GM18861 (cell line): Measurements from ENCODE around the gene SDC1.

Source experiments
- ATAC-seq: cut with Tn5 transposase; IDR thresholded peaks from one replicate; pipeline ENCODE4 v1.9.1; 2021; ENCODE audit not compliant: unreplicated experiment

SDC1 gene

DNA sequence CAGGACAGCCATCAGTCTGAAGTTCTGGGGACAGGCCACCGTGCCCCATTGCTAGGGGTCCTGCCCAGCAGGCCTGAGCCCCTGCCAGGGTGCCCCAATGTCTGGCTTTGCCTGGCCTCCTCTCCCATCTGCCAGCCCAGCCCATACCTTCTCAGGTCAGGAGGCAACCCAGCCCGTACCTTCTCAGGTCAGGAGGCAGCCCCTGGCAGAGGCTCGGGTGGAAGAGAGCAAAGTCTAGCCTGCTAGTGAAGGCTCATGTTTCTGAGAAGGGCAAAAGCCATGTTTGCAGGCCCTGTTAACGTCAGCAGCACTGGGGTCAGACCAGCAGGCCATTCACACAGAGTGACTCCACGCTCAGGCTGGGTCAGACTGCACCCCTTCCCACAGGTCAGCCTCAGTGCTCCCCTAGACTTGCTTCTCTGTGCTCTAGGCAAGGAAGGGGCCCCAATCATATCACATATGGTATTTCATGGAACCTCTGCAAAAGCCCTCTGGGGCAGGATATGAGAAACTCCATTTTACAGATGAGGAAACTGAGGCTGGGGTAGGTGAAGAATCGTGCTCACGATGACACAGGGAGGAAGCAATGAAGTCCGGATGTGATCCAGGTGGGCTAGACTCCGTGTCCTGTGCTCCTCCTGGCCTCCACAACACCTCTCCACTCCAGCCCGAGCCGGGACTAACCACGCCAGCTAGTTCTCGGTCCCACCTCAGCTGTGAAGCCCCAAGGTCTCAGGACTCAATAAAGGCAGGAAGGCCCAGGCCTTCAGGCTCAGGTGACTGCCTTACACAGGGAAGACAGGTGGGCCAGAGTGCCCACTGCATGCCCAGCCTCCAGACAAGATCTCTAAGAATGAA is 9.5 kb downstream of the SDC1 start:
- no peak for ATAC-seq

DNA sequence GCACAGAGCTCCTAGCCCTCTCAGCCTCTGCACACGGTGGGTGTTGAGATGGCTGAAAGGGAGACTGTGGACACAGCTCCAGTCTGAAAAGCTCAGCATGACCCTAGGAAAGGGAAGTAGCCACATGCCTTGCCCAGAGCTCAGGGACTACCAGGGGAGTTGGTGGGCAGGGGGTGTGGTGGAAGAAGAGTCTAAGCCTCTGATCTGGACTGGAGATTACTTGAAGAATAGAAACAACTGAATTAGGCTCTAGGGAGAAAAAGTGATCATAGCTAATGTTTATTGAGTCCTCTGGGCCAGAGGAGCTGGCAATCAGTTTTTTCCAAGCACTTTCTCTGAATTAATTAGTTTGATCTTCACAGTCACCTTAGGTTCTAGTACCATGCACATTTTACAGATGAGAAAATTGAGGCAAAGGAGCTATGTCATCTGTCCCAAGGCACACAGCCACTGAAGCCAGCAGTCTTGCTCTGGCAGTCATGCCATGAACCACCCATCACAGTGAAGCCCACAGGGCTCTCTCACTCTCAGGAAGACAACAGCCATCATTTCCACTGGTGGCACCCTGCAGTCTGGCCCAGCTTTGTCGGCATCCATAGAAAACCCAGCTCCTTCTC is 10.3 kb downstream of the SDC1 start:
- no peak for ATAC-seq

DNA sequence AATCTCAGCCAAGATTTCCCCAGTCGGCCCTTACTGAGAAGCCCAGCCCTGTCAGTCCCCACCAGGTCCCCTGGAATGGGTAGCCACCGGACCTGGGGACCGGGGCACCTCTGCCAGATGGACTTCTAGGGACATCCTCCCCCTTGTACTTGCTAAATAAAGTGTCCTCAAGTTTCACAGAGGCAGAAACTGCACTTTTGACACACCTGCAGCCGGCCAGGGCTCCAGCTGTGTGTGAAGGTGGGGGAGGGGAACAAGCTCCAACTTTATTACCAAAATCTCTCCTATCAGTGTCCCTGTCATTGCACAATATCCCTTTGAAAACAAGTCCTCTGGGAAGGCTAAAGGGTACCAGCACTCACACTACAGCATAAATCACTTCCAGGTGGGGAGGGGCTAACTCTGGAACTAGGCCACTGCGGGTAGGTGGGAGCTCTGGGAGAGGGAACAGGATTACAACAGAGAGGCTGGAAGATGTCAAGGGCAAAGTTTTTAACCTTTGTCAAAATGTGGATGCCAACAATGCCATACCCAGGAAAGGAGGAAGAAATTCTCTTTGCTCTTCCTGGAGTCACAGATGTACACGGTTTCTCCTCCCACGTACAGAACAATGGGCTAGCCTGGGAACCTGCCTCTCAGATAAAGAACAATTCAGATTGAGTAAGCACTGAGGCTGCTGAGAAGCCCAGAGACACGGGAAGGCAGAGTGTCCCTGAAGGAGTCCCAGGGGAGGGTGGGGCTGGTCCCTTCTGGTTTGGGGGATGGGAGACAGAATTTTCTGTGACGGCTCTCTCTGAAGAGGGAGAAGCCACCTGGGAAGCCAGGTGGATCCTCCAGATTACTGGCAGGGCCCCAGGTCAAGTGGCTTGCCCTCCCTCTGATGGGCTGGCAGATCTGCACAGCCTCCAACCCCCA is 11.0 kb downstream of the SDC1 start:
- ATAC-seq: no peak

DNA sequence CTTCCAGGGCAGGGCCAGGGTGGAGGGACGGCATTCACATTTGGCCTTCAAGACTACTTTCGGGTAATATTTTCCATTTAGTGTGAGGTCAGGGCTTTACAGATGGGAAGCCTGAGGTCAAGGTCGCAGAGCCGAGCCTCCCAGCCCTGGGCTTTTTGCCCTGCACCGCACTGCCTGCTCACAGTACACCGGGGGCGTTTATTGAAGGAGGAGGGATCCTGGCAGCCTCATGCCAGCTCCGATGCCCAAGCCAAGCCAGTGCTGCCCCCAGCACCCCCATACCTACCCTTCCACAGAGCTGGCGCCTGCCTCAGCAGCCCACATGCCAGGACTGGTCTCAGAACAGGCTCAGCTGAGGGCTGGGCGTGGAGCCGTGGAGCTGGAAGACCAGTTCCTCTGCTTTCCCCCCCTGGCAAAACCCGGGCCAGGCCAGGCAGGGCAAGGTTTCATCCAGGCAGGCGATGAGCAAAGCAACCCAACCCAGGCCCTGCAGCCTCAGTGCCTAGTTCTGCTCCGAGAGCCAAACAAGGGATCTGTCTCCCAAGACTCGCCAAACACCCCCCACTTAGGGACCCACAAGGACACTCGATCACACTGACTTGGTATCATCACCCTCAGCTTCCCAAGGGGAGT is 11.9 kb downstream of the SDC1 start:
- no peak for ATAC-seq

DNA sequence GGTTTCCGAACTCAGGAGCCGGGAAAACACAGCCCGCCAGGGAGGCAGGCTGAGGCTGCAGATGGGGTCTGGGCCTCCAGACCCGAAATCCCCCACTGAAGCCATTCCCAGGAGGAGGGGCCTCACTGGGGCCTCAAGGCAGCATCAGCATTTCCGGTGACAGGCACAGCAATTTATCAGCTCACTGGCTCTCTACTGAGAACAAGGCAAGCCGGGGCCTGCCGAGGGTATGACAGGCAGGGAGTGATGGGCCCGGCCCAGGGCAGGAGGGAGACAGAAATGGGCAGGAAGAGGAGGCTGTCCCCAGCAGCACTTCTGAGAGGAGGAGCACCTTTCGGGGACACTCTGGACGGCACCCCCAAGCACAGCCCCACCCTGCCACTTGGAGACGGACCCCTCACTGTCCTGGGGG is 12.5 kb downstream of the SDC1 start:
- ATAC-seq: peak; percentile 79

DNA sequence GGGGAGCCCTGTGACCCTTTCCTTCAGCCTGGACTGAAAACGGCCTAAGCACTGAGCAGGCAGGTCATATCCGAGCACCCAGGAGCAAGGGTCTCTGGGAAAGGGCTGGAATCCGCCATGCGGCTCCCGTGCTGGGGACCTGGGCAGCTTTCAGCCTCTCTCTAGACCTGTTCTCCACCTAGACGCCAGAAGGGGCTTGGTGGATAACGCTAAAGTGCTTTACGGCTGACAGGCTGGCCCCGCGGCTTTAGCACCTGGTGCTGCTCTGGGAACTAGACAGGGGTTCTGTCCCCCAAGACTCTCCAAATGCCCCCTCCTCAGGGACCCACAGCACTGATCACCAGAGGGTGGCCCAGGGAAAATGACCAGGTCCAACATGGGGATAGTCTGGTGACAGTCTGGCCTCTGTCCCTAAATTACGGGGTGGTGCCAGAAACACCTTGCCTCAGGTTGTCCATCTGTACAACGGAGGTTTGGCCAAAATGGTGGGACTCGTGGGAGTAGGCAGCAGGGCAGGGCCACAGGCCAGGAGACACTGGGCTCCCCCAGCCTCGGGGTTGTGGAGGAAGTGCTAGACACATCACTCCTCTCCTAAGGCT is 13.0 kb downstream of the SDC1 start:
- ATAC-seq: no peak

DNA sequence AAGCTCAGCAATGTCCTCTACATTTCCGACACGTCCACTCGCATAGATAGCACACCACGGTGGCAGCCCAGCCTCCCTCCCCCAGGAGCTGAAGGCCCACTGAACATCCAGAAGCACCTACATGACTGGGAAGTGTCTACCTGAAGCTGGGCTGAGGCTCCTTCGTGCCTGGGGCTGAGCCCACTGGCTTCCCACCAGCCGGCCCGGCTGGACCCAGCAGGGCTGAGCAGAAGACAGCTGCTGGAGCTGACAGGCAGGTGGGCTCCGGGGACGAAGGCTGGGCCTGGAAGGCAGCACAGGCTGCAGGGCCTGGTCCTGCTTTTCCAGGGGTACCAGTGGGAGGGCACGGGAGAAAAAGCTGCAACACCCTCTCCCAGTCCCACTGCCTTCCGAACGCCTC is 13.5 kb downstream of the SDC1 start:
- ATAC-seq: no peak

DNA sequence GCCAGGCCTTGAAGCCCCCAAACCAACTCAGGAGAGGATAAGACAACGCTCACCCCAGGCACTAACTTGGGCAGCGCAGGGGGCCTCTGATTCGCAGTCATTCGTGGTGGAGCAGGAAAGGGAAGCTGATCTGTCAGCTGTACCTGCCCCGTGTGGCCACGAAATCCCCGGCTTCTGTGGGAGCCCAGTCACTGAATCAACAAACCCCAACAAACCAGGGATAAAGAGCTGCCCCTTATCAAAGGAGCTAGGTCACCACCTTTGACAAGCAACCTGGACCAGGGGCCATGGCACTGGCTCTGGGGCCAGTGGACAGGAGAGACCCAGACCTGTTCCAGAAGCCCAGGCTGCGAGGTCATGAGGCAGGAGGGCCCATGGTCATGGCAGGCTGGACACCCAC is 14.5 kb downstream of the SDC1 start:
- no peak for ATAC-seq

DNA sequence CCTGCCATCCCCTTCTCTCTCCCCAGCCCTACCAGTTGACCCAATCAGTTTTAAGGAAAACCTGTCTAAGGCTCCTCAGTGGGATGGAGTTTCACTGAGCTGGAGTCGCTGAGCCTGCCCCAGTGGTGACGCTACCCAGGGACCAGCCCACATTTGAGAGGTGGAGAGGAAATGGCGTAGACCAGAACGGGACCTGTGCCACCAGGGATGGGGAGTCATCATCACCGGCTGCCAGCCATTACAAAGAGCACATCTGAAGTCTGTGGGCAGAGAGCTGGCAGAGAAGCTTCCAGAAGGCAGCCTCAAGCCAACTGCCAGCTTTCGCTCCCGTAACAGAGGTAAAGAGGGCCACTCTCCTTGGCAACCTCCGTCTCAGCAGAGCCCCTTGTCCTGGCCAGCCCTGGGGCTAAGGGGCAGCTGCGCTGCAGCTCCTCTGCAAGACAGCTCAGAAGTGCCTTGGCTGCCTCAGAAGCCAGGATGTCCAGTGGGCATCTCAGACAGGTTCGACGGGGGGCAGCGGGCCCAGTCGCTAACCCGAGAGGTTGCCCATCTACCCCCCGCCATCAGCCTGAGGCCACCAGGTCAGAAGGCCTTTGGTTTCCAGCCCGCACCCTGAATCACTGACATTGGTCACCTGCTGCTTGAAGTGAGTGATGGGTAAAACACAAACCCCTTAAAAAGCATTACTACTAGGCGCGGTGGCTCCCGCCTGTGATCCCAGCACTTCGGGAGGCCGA is 15.4 kb downstream of the SDC1 start:
- no peak for ATAC-seq

DNA sequence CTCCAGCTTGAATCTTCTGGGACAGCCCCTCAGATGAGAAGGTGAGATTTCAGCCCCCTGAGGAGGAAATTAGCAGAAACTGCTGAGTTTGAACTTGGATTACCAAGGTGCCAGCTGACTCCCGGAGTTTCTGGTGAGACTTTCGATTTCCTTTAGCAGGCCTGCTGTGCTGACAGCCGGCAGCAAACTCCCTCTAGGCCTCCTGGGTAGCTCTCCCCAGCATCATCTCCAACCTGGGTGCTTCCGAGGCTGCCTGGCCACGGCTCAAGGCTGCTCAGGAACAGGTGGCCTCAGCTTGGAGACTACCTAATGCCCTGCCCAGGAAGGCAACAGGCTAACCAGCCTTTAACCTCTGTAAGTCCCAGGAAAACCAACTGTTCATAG is 16.5 kb downstream of the SDC1 start:
- ATAC-seq: no peak

DNA sequence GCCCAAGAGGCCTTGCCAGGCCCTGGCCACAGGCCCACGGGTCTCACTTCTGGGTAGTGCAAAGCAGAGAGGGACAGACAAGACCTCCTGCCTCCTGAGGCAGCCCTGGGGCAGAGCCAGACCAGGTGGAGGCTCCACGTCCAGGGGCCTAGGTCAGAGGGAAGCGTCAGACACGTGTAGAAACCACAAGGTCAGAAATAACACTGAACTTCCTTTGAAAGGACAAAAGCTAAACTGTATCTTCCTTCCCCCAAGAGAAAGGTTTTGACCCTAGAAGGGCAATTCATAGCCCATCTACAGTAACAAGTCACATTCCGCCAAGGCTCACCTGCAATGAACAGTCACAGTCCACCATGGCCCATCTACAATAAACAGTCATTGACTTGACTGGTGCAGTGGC is 17.9 kb downstream of the SDC1 start:
- peak; percentile 53 for ATAC-seq

DNA sequence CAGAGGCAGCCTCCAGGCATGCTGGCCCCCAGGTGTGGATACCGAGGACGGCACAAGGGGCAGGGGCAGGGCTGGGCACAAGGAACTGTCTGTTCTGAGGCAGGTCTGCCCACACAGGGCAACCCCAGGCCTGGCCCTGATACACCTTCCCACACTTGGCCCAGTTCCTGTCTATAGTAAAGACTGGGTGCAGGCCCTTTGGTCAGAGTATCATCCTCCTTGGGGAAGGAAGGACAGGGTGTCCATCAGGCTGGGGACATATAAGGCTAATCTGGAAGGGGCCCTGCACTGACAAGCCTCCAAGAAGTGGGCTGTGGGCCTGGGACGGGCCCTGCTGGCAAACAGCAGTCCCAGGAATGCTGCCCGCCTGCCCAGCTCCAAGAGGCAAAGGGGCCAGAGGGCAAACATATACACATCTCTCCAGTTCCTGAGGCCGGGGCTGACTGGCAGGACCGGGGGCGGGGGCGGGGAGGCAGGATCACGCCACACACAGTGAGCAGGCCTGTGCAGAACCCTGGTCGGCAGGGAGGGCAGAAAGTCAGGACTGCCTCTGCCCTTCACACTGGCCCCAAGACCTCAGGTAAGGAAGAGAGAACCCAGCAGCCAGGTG is 18.9 kb downstream of the SDC1 start:
- ATAC-seq: no peak

DNA sequence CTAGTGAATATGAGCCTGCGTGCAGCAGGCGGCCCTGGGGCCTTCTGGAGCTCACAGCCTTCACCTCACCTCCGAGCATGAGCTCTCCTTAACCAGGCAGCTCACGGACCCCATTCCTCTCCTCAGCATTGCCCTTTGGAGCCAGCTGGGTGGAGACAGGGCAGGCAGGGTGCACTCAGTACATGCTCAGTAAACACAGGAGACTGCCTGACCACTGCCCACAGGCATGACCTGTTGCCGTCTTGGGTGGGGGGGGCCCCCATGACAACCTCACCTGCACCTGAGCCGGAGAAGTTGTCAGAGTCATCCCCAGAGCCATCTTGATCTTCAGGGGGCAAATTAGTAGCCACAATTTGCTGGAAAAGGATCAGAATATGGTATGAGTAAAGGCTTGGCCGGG is 19.9 kb downstream of the SDC1 start:
- ATAC-seq: no peak

DNA sequence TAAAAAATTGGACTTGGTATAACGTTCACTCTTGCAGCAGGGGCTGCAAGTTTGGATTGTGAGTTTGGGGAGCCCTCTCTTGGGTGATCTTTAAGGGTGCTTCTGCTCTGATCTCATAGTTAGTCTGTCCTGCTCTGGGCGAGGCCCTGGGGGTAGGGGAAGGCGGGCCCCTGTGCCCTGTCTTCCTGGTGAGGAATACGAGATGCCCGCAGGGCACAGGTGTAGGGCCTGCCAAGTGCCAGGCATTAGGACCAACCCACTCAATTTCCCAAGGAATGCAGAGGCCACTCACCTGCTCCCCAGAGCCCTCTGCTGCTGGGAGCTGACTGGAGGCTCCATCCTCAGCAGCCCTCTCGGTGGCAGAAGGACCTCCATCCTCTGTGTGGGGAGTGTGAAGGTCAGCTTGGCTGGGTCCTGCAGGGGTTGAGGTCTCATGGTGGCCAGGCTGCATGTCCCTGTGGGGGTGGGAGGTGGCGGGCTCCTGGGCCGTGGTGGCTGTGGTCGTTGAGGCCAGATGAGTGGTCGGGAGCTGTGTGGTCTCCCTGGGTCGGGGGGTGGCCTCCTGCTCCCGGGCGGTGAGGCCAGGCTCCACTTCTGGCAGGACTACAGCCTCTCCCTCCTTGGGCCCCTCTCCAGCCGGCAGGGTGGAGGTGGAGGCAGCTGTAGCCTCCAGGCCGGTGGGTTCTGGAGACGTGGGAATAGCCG is 21.3 kb downstream of the SDC1 start:
- no peak for ATAC-seq

DNA sequence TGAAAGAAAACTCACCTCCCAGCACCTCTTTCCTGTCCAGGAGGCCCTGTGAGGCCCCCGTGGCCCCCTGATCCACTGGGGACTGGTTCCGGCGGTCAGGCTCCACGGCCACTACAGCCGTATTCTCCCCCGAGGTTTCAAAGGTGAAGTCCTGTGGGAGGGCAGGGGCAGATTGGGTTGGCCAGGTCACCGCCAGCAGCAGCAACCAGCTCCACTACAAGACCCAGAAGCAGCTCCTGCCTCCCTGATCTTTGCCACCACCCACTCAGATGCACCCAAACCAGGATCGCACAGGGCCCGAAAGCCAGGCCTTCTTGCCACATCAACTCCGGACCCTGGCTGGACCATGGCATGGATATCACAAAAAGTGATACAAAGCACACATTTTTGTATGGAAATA is 21.9 kb downstream of the SDC1 start:
- no peak for ATAC-seq

DNA sequence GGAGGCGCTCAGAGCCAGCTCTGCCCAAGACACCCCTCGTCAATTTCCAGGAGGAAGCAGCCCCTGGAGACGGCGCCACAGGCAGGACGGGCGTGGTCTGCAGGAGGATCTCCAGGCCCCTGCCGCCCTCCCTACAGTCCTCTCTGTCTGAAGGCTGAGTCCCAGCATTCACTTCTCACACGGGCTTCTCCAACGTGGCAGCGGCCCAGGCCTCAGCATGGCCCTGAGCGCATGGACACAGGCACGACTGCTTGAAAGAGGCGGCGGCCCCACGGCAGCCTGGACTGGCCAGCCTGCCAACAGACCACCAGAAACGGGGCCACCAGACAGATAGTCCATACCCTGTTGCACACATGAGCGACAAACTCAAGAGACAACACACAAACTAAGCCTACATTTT is 23.3 kb downstream of the SDC1 start:
- ATAC-seq: no peak

DNA sequence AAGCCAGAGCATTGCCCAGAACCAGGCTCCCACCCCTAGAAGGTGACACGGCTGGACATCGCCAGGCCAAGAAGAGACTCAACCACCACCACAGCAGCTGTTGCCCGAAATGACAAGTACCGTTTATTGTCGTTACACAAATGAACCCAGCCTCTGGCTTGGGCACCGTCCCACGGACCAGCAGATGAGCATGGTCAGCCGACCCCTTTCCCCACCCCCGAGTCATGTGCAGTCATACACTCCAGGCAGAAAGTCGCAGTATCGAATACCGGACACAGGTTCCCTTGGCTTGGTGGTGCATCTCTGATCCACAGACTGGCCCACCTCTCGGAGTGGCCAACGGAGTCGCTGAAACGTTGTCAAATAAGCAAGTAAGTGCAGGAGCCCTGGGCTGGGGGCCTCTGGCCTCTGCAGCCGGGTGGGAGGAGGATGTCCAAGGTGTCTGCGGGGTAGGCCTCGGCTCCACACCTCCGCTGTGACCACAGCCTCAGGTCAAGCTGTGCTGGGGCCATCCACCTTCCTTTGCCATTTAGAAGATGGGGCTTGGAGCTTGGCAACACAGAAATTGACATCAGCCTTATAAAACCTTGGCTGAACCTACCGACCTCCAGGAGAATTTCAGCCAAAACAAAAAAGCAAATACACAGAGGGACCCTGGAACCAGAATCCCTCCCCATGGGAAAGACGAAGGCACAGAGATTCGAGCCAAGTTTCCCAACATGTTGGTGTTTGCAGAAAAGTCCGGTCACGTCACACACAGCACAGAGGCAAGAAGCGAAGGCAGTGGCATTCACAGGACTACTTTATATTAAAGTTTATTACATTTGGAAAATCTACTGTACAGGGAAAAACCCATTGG is 24.0 kb downstream of the SDC1 start:
- no peak for ATAC-seq

DNA sequence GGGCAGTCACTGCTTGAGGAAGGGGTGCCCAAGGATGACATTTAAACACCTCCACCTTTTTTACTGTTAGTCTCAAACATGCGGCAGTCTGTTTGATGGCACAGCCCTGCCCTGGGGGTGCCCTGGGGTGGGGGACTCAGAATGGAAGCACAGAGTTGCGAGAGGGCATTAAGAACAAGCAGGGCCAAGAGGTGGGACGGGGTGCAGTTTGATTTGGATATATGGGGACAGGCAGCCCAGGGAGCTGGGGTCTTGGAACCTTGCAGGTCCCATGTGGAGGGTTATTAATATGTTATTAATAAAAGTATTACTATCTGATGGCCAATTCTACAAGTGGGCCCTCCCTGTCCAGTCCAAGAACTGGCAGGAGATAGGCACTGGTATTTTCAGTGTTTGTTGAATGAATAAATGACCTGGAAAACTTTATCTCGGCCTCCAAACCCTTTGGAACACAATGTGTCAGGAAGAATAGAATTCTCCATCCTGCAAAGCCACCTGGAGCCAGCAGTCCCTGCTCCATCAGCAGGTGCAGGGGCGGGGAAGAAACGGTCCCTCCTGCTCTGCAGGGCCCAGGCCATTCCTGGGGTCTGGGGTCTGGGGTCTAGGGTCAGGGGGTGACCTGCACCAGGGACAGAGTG is 25.2 kb downstream of the SDC1 start:
- ATAC-seq: no peak
